ENCODE results near the gene SOBP.

The SOBP gene

DNA sequence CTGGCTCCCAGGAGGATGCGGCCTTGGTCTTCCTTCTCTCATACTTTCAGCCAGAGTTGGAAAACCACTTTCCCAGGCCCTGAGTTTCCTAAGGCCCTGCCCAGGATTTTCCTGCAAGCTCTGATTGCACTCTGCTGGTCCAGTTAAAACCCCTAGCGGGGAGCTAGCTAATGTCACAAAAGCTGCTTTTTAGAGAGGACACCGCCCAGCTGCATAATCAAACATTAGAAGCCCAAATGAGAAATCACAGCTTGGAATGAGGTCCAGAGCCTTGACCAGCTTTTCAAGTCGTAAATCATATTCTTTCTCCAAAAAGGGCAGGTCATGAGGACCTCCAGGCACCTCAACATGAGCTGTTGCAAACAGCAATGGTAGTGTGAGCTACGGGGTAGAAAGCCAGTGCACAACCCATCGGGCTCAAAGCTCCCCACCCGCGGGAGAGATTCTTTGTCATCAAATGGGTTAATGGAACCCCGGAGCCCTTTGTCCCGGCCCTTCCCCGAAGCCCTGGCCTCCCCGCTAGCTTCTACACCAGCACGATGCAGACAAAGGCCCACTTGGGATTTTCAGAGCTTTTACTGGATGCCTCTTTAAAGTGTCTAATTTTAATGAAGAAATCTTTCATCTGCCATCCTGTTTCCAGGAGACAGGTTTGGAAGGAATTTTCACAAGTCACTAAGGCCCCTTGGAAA, 200.2 kb downstream of the SOBP start:
- no peak for DNase-seq (ENCODE audit: low read depth)

DNA sequence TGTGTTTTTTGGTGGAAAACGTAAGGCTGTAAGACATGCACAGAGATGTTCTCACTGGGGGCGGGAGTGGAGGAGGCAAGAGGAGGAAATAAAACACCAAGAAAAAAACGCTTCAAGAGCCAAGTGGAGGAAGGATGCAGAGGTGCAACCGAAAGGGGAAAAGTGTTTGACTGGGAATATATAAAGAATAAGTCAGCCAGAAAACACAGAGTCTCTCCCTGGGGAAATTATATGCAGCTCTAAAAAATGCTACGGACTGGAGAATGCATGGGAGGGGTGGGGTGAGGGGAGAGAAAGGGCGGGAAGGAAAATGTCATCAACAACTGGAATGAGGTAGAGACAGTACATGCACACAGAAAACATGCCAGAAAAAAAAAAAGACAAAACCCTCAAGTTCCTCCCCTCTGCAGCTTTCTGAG, 200.7 kb downstream of the SOBP start:
- DNase-seq (ENCODE audit: low read depth): no peak

DNA sequence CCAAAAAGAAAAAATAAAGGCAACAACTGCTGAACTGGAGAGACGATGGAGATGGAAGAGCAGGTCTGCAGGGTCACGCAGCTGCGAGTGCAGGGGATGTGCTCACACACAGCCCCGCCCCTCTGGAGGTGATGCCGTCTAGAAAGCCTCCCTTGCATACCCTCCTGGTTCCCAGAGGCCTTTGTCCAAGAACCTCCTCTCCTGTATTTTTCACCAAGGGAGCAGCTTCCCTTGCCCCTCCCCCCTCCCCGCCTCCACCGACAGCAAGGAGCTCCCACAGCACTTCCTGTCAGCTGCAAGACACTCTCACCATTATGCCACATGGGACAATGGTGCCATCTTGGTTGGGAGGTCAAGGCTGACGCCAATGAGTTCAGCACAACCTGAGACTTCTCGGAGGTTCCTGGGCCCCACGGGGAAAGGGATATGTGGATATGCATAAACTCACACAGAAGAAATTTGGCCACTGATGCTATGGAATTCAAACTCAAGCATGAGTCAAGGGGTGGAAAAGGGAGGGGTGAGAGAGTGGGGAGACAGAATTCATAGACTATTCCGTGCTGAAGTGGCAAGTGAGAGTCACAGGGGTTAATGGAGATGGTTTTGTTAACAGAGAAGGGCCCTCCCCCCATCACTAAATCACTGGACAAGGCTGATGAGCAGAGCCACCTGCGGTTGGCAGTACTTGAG, 201.3 kb downstream of the SOBP start:
- DNase-seq (ENCODE audit: low read depth): no peak

DNA sequence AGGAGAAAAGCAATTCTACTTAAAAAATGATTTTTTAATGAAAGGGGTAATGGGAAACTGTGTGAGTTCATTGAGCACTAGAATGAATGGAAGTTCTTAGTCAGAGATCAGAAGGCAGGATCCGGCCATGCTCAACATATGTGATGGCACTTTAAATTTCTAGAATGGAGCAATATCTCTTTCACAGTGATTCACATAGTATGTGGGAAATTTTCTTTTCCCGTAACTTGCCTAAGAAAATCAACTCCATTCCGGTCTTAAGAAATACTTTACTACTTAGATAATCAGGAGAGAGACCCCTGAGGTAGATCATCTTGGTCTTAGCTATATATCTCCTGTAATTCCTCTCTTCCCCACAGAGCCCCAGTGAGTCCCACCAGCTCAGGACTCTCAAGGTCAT, 202.4 kb downstream of the SOBP start:
- DNase-seq (ENCODE audit: low read depth): no peak

DNA sequence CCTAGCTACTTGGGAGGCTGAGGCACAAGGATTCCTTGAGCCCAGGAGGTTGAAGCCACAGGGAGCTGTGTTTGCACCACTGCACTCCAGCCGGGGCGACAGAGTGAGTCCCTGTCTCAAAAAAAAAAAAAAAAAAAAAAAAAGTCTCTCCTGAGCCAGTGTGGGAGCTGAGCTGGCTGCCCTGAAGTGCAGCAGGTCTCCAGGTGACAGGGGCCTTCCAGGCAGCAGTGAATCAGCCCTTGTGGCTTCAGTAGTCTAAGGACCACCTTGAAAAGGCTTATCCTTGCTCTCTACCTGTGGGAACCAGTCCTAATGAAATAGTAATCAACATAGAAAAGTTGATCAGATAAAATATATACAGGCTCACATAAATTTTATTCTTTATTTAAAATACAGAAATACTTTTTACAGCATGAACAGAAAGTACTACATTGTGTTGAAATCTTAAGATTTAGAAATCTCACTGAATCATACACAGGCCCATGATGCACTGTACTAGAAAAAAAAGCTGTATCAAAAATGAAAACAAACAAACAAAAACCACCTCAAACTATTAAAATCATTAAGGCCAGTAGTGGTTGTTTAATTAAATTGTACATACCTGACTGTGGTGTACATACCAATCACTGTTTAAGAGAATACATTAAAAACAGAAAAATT, 205.3 kb downstream of the SOBP start:
- no peak for DNase-seq (ENCODE audit: low read depth)

DNA sequence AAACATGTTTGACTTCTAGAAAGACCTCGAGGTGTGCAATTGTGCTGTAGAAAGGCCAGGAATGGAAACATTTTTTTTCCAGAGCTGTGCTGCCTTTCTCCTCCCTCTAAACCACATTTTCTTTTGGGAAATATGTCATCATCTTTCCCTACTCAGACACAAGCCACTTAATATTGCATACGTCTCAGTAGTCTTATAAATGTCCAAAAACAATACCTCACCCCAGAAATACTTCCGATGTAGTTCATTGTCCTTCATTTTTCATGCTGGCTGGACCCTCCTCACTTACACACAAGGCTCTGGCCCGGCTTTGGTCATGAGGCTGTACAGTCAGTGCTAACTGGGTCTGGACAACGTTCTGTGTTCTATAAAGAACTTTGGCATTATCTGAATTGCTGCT, 207.8 kb downstream of the SOBP start:
- DNase-seq (ENCODE audit: low read depth): no peak

DNA sequence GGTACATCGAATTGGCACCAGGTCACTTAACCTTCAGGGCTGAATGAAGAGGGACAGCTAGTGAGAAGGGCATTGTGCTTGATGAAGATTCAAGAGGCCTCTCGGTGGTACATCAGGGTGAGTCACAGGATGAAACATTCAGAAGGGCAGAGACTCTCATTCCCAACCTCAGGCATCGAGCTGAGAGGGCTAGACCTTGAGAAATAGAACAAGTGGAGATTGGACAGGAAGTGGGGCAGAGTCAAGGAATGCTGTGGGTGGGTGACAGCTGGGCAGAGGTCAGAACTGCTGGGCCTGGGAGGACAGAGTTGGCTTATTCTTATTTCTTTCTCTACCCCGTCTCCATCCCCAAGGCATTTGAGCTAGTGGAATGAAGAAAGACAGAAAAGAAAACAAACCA, 208.2 kb downstream of the SOBP start:
- DNase-seq (ENCODE audit: low read depth): no peak

DNA sequence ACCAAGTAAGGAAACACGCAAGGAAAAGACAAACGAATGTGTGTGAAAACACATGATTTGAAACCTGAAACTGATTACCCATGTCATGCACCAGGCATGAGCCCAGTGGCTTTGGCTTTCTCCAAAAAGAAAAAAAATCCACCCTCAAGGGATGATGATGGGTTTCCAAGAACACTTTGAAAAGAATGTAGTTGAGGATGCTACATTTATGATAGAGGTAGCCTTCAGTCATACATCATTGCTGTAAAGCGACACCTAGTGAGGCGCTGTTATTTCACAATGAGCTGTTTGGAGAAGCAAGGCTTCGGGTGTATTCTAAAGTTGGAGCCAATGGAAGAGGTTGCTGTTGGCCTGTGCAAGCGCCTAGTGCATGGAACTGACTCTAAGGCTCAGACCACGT, 209.3 kb downstream of the SOBP start:
- DNase-seq (ENCODE audit: low read depth): no peak

DNA sequence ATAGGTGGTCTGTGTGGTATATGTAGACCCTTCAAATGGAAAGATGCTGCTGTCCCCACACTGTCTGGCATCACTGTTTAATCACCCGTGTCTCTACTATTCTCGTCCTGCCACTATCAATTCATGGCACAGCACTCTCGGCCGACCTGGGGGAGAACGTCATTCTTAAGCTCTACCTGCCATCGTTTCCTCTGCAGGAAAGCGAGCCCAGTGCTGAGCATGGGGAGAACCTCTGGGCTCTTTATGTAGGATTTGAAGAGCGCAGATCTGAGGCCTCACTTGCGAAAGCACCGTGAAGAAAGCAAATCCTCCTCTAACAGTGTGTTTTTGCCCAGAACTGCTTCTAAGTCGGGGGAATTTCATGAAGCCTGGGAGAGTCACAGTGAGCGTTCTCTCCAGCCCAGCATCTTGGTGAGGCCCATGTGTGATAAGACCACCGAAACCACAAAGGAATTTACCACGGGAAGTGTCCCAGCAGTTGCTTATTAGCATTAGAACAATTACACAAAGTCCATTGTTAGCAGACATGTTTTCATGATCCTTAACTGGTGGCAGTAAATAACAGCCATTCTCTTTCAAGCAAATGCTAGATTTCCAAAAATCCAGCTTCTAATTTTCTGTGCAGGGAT, 209.9 kb downstream of the SOBP start:
- no peak for DNase-seq (ENCODE audit: low read depth)

DNA sequence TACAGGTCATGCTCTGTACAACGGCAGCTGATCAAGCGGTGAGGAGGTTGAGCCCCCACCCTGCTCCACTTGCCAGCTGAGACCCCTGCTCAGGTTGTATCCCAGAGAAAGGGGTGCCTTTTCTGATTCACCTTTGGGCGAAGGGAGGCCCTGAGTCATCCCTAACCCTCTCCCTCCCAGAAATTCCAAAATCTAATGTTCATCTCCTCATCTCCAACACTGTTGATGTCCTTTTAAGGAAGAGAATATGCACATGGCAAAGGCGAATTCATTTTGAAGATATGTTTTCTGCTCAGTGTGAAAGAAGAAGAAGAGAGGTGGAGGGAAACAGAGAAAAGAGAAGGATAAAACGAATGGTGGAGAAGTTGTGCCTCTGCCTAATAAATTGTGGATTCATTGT, 213.7 kb downstream of the SOBP start:
- DNase-seq (ENCODE audit: low read depth): no peak

DNA sequence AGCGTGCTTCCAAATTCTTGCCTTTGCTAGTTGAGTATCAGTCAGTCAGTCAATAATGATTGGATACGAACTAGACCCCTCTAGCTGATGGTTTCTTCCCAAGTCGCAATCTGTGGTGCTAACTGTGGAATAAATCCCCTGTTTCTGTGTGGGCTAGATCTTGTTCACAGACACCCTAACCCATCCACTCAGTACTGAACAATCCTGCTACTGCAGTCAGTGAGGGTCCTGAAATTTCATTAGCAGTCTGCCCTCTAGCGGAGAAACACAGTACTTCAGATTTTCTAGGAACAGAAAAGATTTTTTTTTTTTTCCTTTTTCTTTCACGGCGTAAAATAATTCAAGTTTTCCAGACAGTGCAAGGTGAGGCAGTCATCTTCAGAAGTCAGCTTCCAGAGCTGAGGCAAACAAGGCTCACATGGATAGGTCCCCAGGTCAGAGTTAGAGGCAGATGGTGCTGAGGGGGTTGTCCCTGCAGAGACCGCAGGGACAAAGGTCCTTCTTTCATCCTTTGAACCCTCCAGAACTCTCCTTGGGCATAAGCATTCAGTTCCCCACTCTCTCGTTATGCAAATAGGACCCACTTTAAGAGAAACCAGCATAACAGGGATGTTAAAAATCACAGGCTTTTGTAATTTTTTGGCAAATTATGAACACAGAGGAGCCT, 214.6 kb downstream of the SOBP start:
- DNase-seq (ENCODE audit: low read depth): no peak

DNA sequence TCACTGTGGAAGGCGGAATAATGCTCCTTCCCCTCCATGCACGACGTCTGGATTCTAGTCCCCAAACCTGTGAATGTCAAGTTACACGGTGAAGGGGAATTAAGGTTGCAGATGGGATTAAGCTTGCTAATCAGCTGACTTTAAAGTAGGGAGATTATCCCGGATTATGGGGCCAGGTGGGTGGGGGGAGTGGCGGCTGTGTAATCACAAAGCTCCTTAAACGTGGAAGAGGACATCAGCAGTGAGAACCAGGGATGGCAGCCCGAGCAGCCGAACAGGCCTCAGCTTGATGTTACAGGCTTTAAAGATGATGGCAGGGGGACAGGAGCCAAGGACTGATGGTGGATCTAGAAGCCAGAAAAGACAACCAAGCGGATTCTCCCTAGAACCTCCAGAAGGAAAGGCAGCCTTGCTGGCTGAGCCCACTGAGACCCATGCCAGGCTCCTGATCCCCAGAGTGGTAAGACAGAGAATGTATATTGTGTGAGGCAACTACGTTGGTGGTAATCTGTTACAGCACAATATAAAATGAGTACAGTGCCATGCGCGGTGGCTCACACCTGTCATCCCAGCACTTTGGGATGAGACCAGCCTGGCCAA, 216.7 kb downstream of the SOBP start:
- DNase-seq (ENCODE audit: low read depth): no peak

DNA sequence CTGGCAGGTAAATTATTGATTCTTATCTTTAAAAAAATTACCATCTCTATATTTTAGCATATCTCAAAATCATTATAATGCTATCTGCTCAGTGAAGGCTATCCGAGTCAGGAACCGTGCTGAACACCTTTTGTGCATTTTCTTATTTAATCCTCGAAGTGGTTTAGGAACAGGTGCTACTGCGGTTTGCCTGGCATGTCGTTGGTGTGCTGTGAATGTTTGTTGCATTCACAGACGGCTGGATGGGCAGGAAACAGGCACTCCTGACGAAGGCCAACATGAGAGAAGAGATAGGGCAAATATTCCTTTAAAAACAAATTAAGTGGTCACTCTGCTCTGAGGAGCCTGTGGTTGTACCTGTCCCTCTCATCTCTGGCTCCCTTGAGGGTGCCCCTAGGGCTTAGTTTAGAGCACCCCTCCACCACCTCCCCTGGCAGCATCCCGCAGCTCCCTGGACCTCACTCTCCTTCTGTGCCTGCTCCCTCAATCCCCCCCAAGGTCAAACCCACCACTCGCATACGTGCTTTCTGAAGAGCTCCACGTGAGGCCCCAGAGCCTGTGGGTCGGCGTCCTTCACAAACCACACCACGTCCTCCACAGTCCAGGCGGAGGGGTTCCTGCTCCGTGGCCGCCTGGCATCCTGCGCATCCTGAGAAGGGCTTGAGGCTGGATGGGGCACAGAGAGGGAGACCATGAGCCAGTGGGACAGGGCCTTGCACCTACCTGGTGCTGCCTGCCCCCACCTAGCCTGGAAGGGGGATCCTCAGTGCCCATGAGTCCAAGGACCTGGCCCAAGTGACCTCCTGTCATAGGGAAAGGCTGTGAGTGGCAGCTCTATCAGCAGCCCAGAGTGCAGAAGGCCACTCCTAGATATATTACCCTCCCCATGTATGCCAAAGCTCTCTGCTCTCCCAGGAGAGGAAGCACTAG, 217.7 kb downstream of the SOBP start:
- DNase-seq (ENCODE audit: low read depth): no peak

DNA sequence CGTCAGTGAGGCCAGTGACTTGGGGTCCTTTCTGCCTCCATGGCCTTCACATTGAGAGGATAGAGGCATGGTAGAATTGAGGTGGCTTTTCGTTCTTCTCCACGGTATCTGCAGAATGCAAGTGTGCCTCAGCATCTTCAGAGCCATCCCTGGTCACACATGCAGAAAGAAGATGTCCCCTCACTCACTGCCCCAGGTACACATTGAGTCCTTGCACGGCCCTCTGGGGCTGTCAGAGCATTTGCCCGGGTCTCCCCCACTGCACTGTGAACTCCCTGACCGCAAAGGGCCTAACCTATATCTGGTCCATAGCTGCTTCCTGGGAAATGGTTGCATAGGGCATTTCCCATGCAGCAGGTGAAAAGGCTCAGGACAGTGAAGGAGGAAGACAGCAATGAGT, 218.5 kb downstream of the SOBP start:
- no peak for DNase-seq (ENCODE audit: low read depth)

DNA sequence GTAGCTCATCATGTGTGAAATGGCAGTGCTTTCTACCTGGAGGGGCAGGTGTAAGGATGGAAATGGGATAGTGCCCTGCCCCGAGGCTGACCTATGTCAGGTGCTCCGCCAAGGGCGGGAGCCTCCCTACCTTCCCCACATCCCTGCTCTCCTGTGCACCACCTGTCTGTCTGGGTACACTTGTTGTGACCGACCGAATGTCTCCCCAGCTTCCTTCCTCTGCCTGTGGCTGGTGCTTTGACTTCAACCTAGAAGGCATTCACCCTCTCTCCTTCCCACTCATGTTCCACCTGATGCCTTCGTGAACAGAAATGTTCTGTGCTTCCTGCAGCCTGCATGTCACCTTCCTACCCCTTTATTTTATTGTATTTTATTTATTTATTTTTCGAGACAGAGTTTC, 219.4 kb downstream of the SOBP start:
- DNase-seq (ENCODE audit: low read depth): no peak

All from T-helper 22 cell (primary cell).